Islet of Langerhans (tissue), 1 donor: ENCODE results near the gene PLEK.
"Not testable (repeated sequence)": the region's sequence is repeated elsewhere in the genome, so short reads cannot be mapped to it uniquely, and the experiment has no call there.

ENCODE experiments used
- FAIRE-seq: peaks from one replicate; lab custom pipeline; 2011; peaks lifted over from hg19 to GRCh38; lab: Jason Lieb, UNC

PLEK gene

DNA sequence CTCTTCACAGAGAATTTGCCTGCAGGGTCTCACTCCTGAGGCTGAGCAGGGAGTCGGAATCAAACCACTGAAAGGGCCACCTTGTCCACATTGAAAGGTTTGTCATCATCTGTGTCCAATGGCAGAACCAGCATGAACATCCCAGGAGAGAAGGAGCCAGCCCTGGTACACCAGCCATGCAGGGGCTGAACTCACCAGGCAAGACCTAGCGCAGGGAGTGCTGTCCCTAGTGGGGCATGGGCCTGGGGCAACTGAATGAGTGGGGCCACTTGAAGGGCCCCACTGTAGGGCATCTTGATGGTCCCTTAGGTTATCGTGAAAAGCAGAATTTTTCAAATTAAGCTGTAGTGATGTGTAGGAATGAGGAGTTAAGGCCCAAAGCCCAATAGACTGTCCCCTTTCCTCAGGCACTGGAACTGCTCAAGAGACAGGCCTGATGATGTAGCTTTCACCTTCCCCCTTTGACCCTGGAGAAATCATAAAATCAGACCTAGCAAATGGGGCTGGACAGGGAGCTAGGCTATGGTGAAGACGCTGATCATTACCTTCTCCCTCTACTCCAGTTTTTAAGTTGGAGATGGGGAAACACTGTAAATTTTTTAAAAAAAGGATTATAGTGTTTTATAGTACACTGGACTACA is 8.4 kb upstream of the PLEK start:
- FAIRE-seq: no peak

- peak; percentile 9 for FAIRE-seq
Measured at GRCh38 chr2:68357605-68358337, 7.3 kb upstream of the PLEK start.

- no peak for FAIRE-seq
Measured at GRCh38 chr2:68359889-68360288, 5.2 kb upstream of the PLEK start.

- peak; percentile 79 for FAIRE-seq
Measured at GRCh38 chr2:68362069-68362468, 3.0 kb upstream of the PLEK start.

DNA sequence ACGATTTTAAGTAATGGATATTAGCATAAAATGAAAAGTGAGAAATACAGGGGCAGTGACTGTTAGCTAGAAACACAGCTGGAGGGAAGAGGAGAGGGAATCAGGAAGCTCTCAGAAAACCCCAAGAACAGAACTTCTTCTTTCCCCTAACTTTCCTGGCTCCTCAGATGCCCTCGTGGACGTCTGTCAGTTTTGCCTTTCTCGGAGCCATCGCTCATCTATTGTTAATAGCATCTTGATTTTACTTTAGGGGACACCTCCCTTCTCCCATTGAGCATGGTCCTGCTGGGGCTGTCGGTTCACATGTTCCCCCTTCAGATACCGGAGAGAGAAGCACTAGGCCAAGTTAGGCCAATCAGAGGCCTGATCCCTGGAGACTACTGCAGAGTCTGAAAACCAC is 2.3 kb upstream of the PLEK start:
- FAIRE-seq: no peak

- FAIRE-seq: no peak
Measured at GRCh38 chr2:68363721-68364120, 1.4 kb upstream of the PLEK start.

DNA sequence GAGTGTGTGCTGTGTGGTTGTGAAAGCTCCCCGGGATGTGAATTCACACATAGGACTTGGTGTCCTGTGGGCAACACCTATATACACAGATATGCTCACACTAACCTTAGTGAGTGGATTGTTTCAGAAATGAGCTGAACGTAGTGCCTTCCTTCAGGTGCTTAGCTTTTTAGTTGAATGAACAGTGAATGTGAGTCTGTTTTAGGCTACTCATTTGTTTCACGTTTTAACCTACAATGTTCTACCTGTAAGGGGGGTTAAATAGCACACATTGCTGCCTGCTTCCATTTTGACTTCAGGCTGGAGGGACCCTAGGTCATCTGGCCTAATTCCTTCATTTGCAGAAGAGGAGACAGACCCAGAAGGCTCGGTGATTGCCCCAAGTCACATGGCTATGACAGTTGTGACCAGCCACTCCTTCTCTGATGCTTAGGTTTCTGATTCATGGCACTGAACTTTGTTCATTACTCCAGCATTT is 1.0 kb downstream of the PLEK start:
- FAIRE-seq: no peak

DNA sequence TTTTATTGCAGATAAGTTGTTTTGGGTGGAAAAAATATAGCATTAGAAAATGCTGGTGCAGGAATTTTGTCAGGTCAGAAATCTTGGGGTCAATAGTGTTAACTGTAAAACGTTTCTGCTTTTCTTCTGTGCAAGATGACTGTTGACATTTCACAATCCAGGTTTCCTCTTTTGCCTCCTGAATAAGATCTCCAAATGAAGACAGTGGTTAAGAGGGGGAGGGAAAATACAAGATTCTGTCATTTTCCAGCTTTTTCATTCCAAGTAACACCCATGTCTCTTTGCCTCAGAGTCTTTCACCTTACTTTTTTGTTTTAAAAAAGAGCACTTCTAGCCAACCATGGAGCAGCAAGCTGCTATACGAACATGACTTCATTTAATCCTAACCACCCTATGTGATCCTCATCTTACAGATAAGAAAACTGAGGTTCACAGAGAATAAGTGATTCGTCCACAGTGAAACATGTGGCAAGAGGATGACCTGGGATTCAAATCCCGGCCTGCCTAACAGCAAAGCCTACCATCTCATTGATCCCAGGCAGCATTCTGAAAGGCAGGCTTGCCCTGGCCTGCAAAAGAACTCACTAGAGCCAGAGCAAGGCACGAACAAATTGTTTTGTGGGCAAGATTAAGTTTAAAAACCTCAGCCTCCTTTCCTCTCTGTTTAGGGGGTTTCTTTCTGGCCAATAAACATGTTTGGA is 3.0 kb downstream of the PLEK start:
- FAIRE-seq: no peak

- FAIRE-seq: peak; percentile 43
Measured at GRCh38 chr2:68368654-68369336, 3.7 kb downstream of the PLEK start.

GRCh38 chr2:68369337-68369734 is 4.3 kb downstream of the PLEK start:
- FAIRE-seq: no peak

DNA sequence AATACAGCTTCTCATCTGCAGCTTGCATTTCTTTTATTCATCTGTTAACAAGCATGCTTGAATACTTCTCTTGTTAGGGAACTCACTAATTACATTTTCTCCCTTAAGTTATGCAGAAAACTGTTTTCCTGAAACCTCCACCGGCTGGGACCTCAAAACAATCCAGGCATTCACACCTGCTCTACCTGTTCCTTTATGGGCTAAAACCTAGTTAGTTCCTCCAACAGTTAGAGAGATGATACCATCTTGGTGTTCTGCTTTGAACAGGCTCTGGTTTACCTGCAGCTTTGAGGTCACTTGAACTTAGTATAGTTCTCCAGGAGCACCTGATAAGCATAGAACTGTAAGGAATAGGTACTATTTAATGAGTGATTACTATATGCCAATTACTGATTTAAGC is 6.1 kb downstream of the PLEK start:
- FAIRE-seq: no peak

- FAIRE-seq: no peak
Measured at GRCh38 chr2:68371581-68371980, 6.5 kb downstream of the PLEK start.

GRCh38 chr2:68372485-68372884 is 7.4 kb downstream of the PLEK start:
- FAIRE-seq: no peak

DNA sequence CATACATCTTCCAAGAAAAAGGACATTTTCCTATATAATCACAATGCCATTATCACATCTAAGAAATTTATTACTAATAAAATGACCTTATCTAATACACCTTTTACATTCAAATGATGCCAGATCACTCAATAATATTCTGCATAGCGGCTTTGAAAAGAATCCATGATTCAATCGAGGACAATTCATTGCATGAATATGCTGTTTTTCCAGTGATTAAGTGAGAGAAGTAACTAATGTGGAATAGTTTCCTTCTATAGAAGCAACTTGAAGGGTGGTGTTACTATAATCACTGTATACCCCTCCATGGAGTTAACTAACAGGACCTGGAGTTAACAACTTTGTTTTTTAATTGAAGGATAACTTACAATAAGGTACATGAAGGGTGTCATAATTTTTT is 9.1 kb downstream of the PLEK start:
- FAIRE-seq: no peak

GRCh38 chr2:68375582-68375981 is 10.5 kb downstream of the PLEK start:
- FAIRE-seq: no peak

GRCh38 chr2:68377137-68377780 is 12.2 kb downstream of the PLEK start:
- FAIRE-seq: no peak

DNA sequence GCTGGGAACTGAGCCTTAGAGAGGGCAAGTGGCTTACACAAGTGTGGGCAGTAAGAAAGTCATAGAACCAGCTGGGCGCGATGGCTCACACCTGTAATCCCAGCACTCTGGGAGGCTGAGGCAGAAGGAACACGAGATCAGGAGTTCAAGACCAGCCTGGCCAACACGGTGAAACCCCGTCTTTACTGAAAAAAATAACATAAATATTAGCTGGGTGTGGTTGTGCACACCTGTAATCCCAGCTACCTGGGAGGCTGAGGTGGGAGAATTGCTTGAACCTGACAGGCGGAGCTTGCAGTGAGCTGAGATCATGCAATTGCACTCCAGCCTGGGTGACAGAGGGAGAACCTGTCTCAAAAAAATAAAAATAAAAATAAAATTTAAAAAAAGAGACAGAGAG is 13.7 kb downstream of the PLEK start:
- not testable (repeated sequence) for FAIRE-seq

- FAIRE-seq: no peak
Measured at GRCh38 chr2:68379184-68379708, 14.2 kb downstream of the PLEK start.

- FAIRE-seq: no peak
Measured at GRCh38 chr2:68383778-68384177, 18.7 kb downstream of the PLEK start.

GRCh38 chr2:68384485-68385107 is 19.5 kb downstream of the PLEK start:
- FAIRE-seq: no peak

DNA sequence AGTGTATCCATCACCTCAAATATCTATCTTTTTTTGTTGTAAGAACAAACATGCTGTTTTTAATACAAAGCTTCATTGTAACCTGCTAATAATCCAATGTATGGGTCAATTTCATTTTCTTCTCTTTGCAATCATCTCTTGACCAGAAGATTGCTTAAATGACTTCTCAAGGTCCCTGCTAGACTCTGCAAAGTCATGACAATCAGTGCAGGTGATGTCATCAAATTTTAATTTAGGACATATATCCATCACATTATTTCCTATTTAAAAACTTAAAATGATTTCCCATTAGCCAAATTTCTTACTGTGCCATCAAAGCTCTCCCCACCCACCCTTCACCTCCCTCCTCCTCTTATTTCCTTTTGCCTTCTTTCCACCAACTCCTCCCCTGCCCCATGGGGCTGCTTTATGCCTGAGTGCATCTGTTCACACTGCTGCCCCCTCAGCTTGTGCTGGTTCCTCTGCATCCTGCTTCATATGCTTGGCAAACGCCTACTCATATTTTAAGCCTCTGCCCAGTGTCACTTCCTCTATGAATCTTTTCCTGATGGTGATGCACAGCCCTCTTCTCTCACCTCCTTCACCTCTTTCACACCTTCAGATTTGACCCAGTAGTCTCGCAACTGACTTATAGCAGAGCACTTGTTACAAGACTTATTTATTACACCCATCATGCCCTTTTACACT is 20.3 kb downstream of the PLEK start:
- no peak for FAIRE-seq
